Measurements from ENCODE around the gene MYO16. TPM values are rescaled to one million over a fixed set of nuclear protein-coding genes. Genes with fewer than 3 reads are reported as not detected.
A peak's percentile ranks its signal among the peaks of the same experiment; 100 is the strongest.
"Not testable (repeated sequence)": the region's sequence is repeated elsewhere in the genome, so short reads cannot be mapped to it uniquely, and the experiment has no call there.

The MYO16 gene
- total RNA-seq, 1 donor from 2014 or later, result not detected

GRCh38 chr13:108987517-108987916 lies 358.1 kb downstream of the MYO16 start:
- peak; percentile 70 for DNase-seq (ENCODE audit: low read depth)
- Histone ChIP-seq H3K27me3 (ENCODE audit: control insufficient read depth, insufficient read depth, low read length) (no peaks in the 10 kb centered on the region), H3K36me3 (ENCODE audit: control insufficient read depth, insufficient read depth, low read length) (no peaks in the 10 kb centered on the region), H3K4me3 (ENCODE audit: low read depth, low read length) (no peak overlapping the region)
- FAIRE-seq, result no peak
- no peak for TF ChIP-seq CTCF (IDR thresholded peaks at IDR 0.05; ENCODE audit: insufficient read depth, low read length, severe bottlenecking)

- Histone ChIP-seq H3K4me3 (ENCODE audit: low read depth, low read length) (no peak overlapping the region), H3K36me3 (ENCODE audit: control insufficient read depth, insufficient read depth, low read length) (no peaks in the 10 kb centered on the region), H3K27me3 (ENCODE audit: control insufficient read depth, insufficient read depth, low read length) (no peaks in the 10 kb centered on the region)
- DNase-seq (ENCODE audit: low read depth) (no peak), FAIRE-seq (no peak)
- no peak for TF ChIP-seq CTCF (IDR thresholded peaks at IDR 0.05; ENCODE audit: insufficient read depth, low read length, severe bottlenecking)
These were observed 358.5 kb downstream of the MYO16 start for GRCh38 chr13:108987944-108988343.

- DNase-seq (ENCODE audit: low read depth), result peak; percentile 95
These were observed 362.0 kb downstream of the MYO16 start for GRCh38 chr13:108991416-108991815.

GRCh38 chr13:108993346-108993745 lies 363.9 kb downstream of the MYO16 start:
- no peaks in the 10 kb centered on the region for H3K27me3 ChIP-seq (ENCODE audit: control insufficient read depth, insufficient read depth, low read length)
- H3K4me3 ChIP-seq (ENCODE audit: low read depth, low read length), result no peak overlapping the region
- FAIRE-seq, result no peak
- TF ChIP-seq CTCF (IDR thresholded peaks at IDR 0.05; ENCODE audit: insufficient read depth, low read length, severe bottlenecking), result no peak
- no peaks in the 10 kb centered on the region for H3K36me3 ChIP-seq (ENCODE audit: control insufficient read depth, insufficient read depth, low read length)
- DNase-seq (ENCODE audit: low read depth), result peak; percentile 69

More at GRCh38 chr13:108991416-108991815, 362.0 kb downstream of the MYO16 start:
- not testable (repeated sequence) for H3K4me3 ChIP-seq (ENCODE audit: low read depth, low read length); FAIRE-seq; H3K36me3 ChIP-seq (ENCODE audit: control insufficient read depth, insufficient read depth, low read length); H3K27me3 ChIP-seq (ENCODE audit: control insufficient read depth, insufficient read depth, low read length)

GRCh38 chr13:108996430-108996829 lies 367.0 kb downstream of the MYO16 start:
- no peak overlapping the region for H3K4me3 ChIP-seq (ENCODE audit: low read depth, low read length)
- no peak for FAIRE-seq
- DNase-seq (ENCODE audit: low read depth), result no peak
- no peak for TF ChIP-seq CTCF (IDR thresholded peaks at IDR 0.05; ENCODE audit: insufficient read depth, low read length, severe bottlenecking)
- H3K36me3 ChIP-seq (ENCODE audit: control insufficient read depth, insufficient read depth, low read length), result no peaks in the 10 kb centered on the region
- H3K27me3 ChIP-seq (ENCODE audit: control insufficient read depth, insufficient read depth, low read length), result no peaks in the 10 kb centered on the region

- no peak for FAIRE-seq
- no peak for DNase-seq (ENCODE audit: low read depth)
- no peaks in the 10 kb centered on the region for H3K36me3 ChIP-seq (ENCODE audit: control insufficient read depth, insufficient read depth, low read length)
- no peak overlapping the region for H3K4me3 ChIP-seq (ENCODE audit: low read depth, low read length)
- no peaks in the 10 kb centered on the region for H3K27me3 ChIP-seq (ENCODE audit: control insufficient read depth, insufficient read depth, low read length)
- no peak for TF ChIP-seq CTCF (IDR thresholded peaks at IDR 0.05; ENCODE audit: insufficient read depth, low read length, severe bottlenecking)
These were observed 370.8 kb downstream of the MYO16 start for GRCh38 chr13:109000207-109000606.
